Measurements from ENCODE around the gene FNIP2. TPM values are rescaled to one million over a fixed set of nuclear protein-coding genes. Genes with fewer than 3 reads are reported as not detected.

The FNIP2 gene
- total RNA-seq, 2 experiments from 2014 or later: 0.09 to 1.0 TPM

DNA sequence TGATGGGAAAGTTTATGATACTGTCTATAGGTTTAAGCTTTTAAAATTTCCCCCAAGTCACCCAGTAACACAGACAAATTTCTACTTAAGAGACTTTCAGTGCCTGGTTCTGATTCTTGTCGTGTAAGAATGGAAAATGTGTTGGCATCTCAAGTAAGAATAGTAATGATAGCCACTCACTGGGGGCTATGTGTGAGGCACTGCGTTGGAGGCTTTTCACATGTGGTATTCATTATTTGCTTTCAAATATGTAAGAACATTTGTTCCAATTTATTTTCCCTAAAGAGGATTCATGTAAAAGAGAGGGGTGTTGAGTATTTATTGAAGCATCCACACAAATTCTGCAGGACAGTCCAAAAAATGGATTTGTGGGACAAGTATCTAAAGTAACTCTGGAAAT, 143.6 kb downstream of the FNIP2 start:
- Histone ChIP-seq H4K20me1 (ENCODE audit: insufficient read depth, low read length) (no peaks in the 10 kb centered on the region), H3K9me3 (ENCODE audit: low read length) (no peaks in the 10 kb centered on the region), H3K36me3 (ENCODE audit: insufficient read depth, low read length) (no peaks in the 10 kb centered on the region), H3K4me3 (ENCODE audit: low read depth, low read length, poor library complexity, severe bottlenecking) (no peak overlapping the region), H3K27ac (ENCODE audit: low read depth, low read length, poor library complexity, severe bottlenecking) (no peak overlapping the region), H3K4me1 (ENCODE audit: insufficient read depth, low read length, poor library complexity, severe bottlenecking) (no peaks in the 10 kb centered on the region), H3K79me2 (ENCODE audit: insufficient read depth, low read depth, low read length) (no peaks in the 10 kb centered on the region), H2AFZ (ENCODE audit: low read length) (no peak overlapping the region), H3K4me2 (ENCODE audit: low read length) (no peak overlapping the region), H3K9me2 (ENCODE audit: insufficient read depth, low read length) (no peaks in the 10 kb centered on the region)
- TF ChIP-seq EZH2phosphoT487 (IDR thresholded peaks at IDR 0.05; ENCODE audit: borderline replicate concordance, low read depth, low read length): no peak
- TF ChIP-seq, protein P1, sequence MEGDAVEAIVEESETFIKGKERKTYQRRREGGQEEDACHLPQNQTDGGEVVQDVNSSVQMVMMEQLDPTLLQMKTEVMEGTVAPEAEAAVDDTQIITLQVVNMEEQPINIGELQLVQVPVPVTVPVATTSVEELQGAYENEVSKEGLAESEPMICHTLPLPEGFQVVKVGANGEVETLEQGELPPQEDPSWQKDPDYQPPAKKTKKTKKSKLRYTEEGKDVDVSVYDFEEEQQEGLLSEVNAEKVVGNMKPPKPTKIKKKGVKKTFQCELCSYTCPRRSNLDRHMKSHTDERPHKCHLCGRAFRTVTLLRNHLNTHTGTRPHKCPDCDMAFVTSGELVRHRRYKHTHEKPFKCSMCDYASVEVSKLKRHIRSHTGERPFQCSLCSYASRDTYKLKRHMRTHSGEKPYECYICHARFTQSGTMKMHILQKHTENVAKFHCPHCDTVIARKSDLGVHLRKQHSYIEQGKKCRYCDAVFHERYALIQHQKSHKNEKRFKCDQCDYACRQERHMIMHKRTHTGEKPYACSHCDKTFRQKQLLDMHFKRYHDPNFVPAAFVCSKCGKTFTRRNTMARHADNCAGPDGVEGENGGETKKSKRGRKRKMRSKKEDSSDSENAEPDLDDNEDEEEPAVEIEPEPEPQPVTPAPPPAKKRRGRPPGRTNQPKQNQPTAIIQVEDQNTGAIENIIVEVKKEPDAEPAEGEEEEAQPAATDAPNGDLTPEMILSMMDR (conservative IDR thresholded peaks at IDR 0.05; ENCODE audit: low read length): no peak
- ChIA-PET CTCF (ENCODE audit: unreplicated experiment) (no interaction called here), POLR2A (no interaction called here)
- intact Hi-C loops (cut with micrococcal nuclease; ENCODE audit: unreplicated experiment): no loop called here
- DNase-seq (ENCODE audit: low spot score): no peak
- BruUV-seq (replicated peaks): no TSS peak

DNA sequence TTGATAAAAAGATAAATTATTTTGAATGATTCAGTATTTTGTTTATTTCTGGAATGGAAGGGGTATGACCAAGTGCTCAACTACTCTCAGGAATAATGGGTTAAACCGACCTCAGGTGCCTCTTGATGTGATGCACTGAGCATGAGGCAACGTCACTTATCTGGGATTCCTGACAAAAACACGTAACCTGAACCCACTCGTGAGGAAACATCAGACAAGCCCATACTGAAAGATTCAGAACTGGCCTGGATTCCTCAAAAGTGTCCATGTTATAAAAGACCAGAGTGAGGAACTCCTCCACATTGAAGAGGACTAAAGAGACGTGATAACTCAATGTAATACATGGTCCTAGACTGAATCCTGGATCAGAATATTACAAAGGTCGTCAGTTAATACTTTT, 144.0 kb downstream of the FNIP2 start:
- H3K4me3 ChIP-seq (ENCODE audit: low read depth, low read length, poor library complexity, severe bottlenecking): no peak overlapping the region
- no peaks in the 10 kb centered on the region for H3K9me2 ChIP-seq (ENCODE audit: insufficient read depth, low read length)
- H3K4me2 ChIP-seq (ENCODE audit: low read length): no peak overlapping the region
- H3K36me3 ChIP-seq (ENCODE audit: insufficient read depth, low read length): no peaks in the 10 kb centered on the region
- no TSS peak for BruUV-seq (replicated peaks)
- TF ChIP-seq, protein P1 (conservative IDR thresholded peaks at IDR 0.05; ENCODE audit: low read length): no peak
- no peak for TF ChIP-seq EZH2phosphoT487 (IDR thresholded peaks at IDR 0.05; ENCODE audit: borderline replicate concordance, low read depth, low read length)
- no peaks in the 10 kb centered on the region for H3K79me2 ChIP-seq (ENCODE audit: insufficient read depth, low read depth, low read length)
- H2AFZ ChIP-seq (ENCODE audit: low read length): no peak overlapping the region
- POLR2A ChIA-PET: no interaction called here
- H3K27ac ChIP-seq (ENCODE audit: low read depth, low read length, poor library complexity, severe bottlenecking): no peak overlapping the region
- H3K9me3 ChIP-seq (ENCODE audit: low read length): no peaks in the 10 kb centered on the region
- no peaks in the 10 kb centered on the region for H4K20me1 ChIP-seq (ENCODE audit: insufficient read depth, low read length)
- CTCF ChIA-PET (ENCODE audit: unreplicated experiment): no interaction called here
- no peak for DNase-seq (ENCODE audit: low spot score)
- intact Hi-C loops (cut with micrococcal nuclease; ENCODE audit: unreplicated experiment): no loop called here
- no peaks in the 10 kb centered on the region for H3K4me1 ChIP-seq (ENCODE audit: insufficient read depth, low read length, poor library complexity, severe bottlenecking)

DNA sequence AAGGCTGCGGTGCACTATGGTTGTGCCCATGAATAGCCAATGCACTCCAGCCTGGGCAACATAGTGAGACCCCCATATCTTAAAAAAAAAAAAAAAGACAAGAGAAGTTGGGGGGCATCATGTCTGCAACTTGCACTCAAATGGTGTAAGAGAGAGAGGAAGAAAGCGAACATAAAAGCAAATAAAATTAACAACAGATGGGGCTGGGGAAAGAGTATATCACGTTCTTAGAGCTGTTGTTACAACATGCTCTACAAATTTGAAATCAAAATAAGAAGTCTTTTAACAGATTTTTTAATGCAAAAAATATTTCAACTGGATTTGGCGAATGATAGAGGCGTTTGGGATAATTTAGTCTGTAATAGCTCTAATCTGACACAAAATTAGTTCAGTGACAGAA, 144.9 kb downstream of the FNIP2 start:
- Histone ChIP-seq H3K9me3 (ENCODE audit: low read length) (no peaks in the 10 kb centered on the region), H4K20me1 (ENCODE audit: insufficient read depth, low read length) (no peaks in the 10 kb centered on the region), H3K9me2 (ENCODE audit: insufficient read depth, low read length) (no peaks in the 10 kb centered on the region), H3K27ac (ENCODE audit: low read depth, low read length, poor library complexity, severe bottlenecking) (no peak overlapping the region), H3K79me2 (ENCODE audit: insufficient read depth, low read depth, low read length) (no peaks in the 10 kb centered on the region), H3K4me2 (ENCODE audit: low read length) (no peak overlapping the region), H2AFZ (ENCODE audit: low read length) (no peak overlapping the region), H3K4me3 (ENCODE audit: low read depth, low read length, poor library complexity, severe bottlenecking) (no peak overlapping the region), H3K4me1 (ENCODE audit: insufficient read depth, low read length, poor library complexity, severe bottlenecking) (no peaks in the 10 kb centered on the region), H3K36me3 (ENCODE audit: insufficient read depth, low read length) (no peaks in the 10 kb centered on the region)
- ChIA-PET POLR2A (no interaction called here), CTCF (ENCODE audit: unreplicated experiment) (no interaction called here)
- DNase-seq (ENCODE audit: low spot score): no peak
- intact Hi-C loops (cut with micrococcal nuclease; ENCODE audit: unreplicated experiment): no loop called here
- no TSS peak for BruUV-seq (replicated peaks)
- TF ChIP-seq EZH2phosphoT487 (IDR thresholded peaks at IDR 0.05; ENCODE audit: borderline replicate concordance, low read depth, low read length): no peak
- TF ChIP-seq, protein P1 (conservative IDR thresholded peaks at IDR 0.05; ENCODE audit: low read length): no peak

All from OCI-LY7 (cell line).